Endometrial microvascular endothelial cells (primary cell): ENCODE data around the gene GFRA1. TPM values are rescaled to one million over a fixed set of nuclear protein-coding genes. Genes with fewer than 3 reads are reported as not detected.

Experiments used
- in situ Hi-C: cut with HindIII; loops from 2 replicates; pipeline ENCODE4 v1.10.0; 2017; ENCODE audit warnings: low sequenced_read_pairs, low pct_unique_long_range_greater_than_20kb; ENCODE audit errors: inconsistent ontology term
- total RNA-seq: library from RNA; depleted of rRNA; stranded (reverse); fragments of >200 nt; gene quantifications from one replicate; pipeline ENCODE4 v1.2.3, GENCODE V29; 2015; ENCODE audit errors: inconsistent ontology term

The GFRA1 gene
- total RNA-seq, 1 donor from 2014 or later: 3.3 TPM

GRCh38 chr10:116274064-116274904 lies 1.3 kb upstream of the GFRA1 start:
- in situ Hi-C loops: no loop called here

- in situ Hi-C loops: no loop called here
Observed at GRCh38 chr10:116271593-116272439, 1.2 kb downstream of the GFRA1 start.

DNA sequence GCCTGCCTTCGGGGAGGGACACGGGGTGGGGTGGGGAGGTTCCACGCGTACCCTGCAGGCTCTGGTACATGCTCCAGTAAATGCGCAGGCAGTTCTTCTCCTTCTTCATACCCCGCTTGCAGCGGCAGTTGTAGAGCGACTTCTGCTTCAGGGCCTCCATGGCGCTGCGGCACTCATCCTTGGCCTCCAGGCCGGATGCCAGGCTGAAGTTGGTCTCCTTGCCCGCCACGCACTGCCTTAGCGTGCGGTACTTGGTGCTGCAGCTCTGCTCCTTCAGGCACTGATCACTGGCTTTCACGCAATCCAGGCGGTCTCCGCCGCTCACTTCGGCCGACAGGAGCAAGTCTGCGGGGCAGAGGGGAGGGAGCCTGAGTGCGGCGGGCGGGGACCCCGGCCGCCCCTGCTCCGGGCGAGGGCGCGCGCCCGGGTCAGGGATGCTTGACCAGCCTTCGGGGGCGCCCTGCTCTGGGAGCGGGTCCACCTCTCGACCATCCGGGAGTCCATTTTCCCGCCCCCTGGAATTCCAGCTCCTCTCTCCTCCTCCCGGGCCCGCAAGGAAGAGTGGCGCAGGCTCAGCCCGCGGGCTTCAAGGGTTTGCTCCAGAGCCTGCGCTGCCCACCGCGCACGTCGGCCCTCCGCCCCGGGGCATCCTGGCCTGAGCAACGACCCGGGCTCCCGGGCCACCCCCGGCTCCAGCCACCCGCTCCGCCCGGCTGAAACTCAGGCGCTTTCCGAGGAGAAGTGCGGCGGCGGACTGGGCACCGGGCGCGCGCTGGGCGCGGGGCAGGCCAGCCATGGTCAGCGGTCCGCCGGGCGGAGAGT lies 2.0 kb downstream of the GFRA1 start:
- in situ Hi-C loops: no loop called here

DNA sequence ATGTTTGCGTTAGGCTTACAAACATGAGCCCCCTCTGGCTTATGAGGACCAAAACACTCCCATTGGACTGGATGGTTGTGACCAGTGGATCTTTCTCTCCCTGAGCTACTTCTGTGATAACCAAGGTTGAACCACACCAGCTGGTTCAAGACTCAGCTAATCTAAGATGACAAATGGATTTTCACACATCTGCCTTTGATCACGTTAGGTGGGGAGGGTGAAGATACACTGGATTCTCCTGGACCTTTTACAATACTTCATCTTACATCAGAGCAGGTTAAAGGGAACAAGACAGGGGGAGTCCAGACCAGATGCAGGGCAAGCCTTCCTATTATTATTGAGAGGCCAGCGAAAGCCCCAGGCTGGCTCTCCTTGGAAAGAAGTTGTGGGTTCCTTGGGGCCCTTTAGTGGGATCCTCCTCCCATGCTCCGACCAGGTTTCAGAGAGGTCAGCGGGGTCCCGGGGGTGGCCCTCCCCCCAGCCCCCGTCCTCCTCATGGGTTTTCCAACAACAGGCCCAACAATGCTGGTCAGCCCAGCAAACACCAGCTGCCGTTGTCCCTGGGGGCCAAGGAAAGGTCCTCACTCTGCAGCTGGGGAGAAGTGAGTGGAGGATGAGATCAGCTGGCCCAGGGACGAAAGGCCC lies 2.8 kb downstream of the GFRA1 start:
- in situ Hi-C loops: no loop called here

- in situ Hi-C loops: no loop called here
Observed at GRCh38 chr10:116269619-116270018, 3.4 kb downstream of the GFRA1 start.

DNA sequence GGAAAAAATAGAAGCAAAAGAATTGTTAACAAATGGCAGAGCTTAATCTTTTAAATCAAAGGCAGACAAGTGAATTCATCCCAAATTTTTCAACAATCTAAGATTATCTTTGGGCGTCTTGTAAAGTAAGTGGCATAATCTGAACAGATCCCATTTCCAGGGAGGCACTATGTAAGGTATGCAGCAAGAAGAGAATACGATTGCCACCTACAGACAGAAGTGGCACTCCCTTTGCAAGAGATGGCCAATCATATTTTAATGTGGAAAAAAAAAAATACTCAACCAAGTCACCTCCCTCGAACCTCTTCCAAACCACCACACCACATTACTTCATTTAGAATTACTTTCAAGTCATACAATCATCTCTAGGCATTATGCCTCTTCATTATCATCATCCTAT lies 4.0 kb downstream of the GFRA1 start:
- in situ Hi-C loops: no loop called here

- in situ Hi-C loops: no loop called here
Observed at GRCh38 chr10:116265686-116266085, 7.3 kb downstream of the GFRA1 start.

DNA sequence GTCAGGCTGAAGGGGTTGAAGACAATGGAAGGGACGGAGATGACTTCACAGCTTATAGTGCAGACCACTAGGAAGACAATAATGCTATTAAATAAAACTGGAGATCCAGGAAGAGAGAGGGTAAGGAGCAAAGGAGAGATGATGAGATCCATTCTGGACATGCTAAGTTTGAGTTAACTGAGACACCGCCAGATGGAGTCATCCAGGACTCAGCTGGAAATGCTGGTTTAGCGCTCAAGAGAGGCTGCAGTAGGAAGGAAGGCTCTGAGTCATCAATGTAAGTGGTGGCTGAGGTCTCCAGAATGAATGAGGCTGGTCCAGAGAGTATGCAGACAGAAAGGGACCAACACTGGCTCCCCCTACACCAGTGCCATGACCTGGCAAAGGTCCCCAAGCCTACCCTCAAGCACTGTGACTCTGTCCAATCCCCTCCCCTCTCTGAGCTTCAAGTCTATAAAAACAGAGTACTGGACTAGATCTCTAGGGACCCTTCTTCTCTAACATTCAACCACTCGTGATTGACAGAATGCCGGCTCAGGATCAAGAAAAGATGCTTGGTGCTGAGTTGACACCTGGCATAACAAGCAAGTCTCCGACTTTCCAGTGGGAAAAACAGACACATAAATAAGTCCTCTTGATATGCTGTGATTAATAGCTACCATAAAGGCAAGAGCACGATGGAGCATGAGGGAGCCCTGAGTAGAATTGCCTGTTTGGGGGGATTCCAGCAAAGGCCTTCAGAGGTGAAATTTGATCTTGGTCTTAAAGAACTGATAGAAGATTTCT lies 8.9 kb downstream of the GFRA1 start:
- in situ Hi-C loops: no loop called here

DNA sequence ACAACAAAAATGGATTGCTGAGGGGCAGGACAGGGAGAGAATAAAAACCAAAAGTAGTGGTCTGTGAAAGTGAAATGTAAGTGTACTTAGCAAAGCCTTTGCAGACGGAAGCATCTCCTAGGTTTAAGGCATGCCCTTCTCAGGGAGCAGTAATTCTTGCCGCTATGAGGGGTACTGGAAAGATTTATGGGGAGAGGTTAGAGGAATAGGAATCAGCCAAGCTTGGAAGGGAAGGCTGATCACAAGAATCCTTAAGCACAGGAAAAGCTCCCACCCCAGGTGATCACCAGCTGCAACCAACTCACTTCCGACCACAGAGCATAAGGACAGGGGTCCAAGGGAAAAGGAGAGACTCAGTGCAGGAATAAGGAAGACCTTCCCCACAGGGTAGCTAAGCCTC lies 10.3 kb downstream of the GFRA1 start:
- in situ Hi-C loops: no loop called here

DNA sequence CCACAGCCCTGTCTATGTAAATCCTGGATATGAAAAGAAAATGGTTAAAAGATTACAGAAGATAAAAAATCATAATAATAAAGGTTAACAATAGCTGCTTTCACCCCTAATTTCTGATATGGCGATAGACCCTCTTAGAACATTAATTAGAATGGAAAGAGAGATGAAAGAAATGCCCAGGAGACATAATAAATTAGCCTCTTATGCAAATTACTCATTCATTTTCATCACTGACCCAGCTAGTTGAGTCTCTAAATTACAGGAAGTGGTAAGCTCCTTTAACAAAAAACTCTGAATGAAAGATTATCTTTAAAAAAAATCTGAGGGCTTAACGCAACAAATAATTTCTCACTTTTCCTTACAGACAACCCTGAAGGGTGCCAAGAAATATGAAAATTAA lies 12.4 kb downstream of the GFRA1 start:
- in situ Hi-C loops: no loop called here

DNA sequence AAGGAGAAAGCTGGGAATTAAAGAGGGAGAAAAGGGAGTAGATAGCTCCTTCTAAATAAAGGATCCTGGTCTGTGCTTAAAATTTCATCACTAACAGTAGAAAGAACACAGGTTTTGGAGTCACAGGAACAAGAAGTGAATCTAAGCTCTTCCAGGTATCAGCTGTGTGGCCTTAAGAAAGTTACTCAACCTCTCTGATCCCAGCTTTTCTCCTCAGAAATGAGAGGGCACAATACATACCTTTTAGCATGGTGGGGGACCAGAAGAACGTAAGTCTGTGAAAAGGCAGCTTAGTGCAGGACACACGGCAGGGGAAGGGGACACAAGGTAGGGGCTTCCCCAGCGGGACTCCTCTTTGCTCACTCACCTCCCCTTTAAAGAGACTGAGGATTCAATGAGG lies 13.4 kb downstream of the GFRA1 start:
- in situ Hi-C loops: no loop called here

- in situ Hi-C loops: no loop called here
Observed at GRCh38 chr10:116257785-116258184, 15.2 kb downstream of the GFRA1 start.

DNA sequence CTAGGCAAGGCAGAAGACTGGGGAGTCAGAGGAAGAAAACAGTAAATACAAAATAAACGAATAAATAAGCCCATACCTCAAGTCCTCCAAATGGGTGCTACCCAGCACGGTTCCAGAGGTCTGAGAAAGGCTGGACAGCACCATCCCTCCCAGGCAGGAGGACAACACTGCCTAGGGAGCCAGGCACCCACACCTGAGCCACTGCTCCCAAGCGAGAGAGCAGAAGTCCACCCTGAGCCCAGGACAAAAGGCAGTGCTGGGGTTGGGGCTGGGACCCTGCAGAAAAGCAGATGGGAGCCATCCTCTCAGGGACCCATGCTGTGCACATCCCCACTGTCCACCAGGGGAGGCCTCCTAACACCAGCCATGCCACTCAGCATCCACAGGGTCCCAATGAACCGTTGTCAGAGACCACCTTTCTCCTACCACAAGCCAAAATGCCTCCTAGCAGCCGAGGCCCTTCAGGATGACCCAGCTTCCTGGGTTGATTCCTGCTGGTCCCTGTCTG lies 16.2 kb downstream of the GFRA1 start:
- in situ Hi-C loops: no loop called here

DNA sequence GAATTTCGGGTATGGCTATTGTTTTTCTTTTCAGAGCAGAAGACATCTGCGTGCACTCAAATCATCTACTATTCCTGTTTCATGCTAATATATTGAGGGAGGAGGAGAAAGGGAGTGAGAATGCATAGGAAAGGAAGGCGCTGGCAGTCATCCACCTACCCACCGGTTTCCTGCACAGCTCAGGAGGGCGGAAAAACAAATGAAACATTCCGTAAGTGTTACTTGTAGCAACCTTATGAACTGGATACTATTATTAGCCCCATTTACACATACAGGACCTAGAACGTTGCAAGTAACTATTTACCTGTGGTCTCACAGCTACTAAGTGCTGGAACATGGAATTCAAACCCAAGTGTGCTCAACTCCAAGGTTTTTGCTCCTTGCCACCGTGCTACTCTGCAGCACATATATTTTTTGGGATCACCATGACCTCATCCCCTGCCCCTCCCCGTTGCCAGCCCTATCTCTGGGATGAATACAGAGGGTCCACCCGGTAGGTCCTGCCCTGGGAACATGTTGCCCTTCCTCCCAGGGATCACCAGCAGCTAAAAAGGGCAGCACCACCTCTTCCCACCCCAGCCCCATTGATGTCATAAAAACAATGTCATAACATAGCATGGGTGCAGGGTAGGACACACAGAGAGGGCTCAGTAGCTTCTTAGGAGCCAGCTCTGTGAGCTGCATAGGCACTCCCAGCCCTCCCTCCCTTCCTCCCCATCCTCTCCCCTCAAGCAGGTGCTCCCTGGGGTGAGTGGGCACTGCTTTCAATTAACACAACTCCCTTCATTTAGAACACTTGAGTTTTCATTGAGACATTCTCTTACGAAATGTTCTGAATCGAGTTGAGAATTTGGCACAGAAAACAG lies 16.9 kb downstream of the GFRA1 start:
- in situ Hi-C loops: no loop called here

DNA sequence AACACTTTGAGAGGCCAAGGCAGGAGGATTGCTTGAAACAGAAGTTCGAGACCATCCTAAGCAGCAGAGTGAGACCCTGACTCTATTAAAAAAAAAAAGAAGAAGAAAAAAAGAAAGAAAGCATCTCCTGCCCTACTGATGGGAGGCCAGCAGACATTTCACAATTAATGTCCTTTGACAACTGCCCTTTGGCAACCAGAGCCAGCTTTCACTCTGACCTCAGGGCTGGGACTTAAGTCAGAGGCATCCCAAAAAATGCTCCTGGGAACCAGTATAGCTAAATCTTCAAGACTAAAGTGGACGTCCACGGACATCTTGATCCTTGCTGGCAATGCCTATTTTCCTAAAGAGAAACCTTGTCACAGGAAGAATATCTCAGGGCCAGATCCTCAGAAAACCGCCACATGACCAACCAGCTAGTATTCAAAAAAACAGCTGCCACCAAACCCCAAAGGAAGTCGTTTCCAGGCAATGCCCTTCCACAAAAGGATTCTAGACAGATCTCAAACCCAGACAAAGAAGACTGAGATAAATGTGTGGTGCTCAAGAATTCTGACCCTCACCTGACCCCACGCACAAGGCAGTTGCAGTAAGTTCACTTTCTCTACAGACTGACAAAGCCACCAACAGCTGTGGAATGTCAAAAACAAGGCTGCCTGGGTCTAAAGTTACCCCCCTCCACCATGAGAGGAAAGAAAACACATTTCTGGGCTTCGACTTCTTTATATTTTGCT lies 18.4 kb downstream of the GFRA1 start:
- in situ Hi-C loops: no loop called here

DNA sequence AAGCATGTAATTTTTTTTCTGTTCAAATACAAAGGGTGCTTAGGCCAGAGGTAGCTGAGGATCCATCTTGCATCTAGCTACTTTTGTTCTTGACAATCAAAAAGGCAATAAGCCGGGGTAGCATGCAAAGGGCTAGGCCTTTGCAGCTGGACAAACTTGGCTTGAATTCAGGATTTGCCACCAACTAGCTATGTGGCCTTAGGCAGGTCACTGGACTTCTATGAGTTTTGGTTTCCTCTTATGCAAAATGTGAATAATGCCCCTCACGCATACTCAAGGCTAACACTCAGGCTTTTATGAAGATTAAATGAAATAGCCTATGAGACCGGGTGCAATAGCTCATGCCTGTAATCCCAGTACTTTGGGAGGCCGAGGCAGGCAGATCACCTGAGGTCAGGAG lies 19.3 kb downstream of the GFRA1 start:
- in situ Hi-C loops: no loop called here
